SK-N-MC (cell line): Measurements from ENCODE around the gene MAPK8IP3.

Source experiments
- DNase-seq: peaks from one replicate; pipeline ENCODE4 v3.0.0-alpha.2; 2011; ENCODE audit warnings: low read depth, low spot score
- H3K27ac ChIP-seq: fragments of 200-600 bp; sonication (generic); 2 replicates; pipeline ENCODE4 v1.5.1; 2016; ENCODE audit warnings: mixed run types
- H3K36me3 ChIP-seq: fragments of 200-600 bp; sonication (generic); 2 replicates; pipeline ENCODE4 v1.6.1; 2017; ENCODE audit warnings: antibody characterized with exemption, low read length, mixed read lengths; ENCODE audit not compliant: insufficient read depth
- H3K4me3 ChIP-seq: fragments of 200-600 bp; sonication (generic); 2 replicates; pipeline ENCODE4 v1.5.1; 2016
- H3K9ac ChIP-seq: fragments of 200-600 bp; sonication (generic); 2 replicates; pipeline ENCODE4 v1.8.0; 2017; ENCODE audit warnings: mixed run types, mixed read lengths; ENCODE audit not compliant: insufficient read length
- H3K9me3 ChIP-seq: fragments of 200-600 bp; sonication (generic); 2 replicates; pipeline ENCODE4 v1.6.1; 2017; ENCODE audit warnings: low read depth, mild to moderate bottlenecking, antibody characterized with exemption, low read length, moderate library complexity, mixed read lengths
- EZH2 ChIP-seq: fragments of 200-600 bp; sonication (generic); IDR thresholded peaks from one replicate; pipeline ENCODE4 v1.6.1; 2017; ENCODE audit warnings: antibody characterized with exemption
- FOXP2 ChIP-seq: optimal IDR thresholded peaks from 2 replicates; pipeline ENCODE3; 2011; ENCODE audit warnings: mild to moderate bottlenecking, moderate library complexity; ENCODE audit not compliant: insufficient read depth; ENCODE audit errors: extremely low read length, control extremely low read depth
- POLR2AphosphoS5 ChIP-seq: IDR thresholded peaks from 2 replicates; pipeline ENCODE4 v1.6.1; 2012; ENCODE audit warnings: mild to moderate bottlenecking, low read depth, low read length, borderline replicate concordance

MAPK8IP3 gene

GRCh38 chr16:1769402-1770300, 63.7 kb downstream of the MAPK8IP3 start:
- H3K36me3 ChIP-seq: peaks cover 3% of the 10 kb centered on the region
- TF ChIP-seq FOXP2: no peak
- TF ChIP-seq POLR2AphosphoS5: peak; percentile 13; the same call in 1 of the 2 replicates
- TF ChIP-seq EZH2: no peak
- no peak for DNase-seq
- 0 out of 2 replicates have a peak overlapping the region, but pooled peaks have one; percentile 13 for H3K27ac ChIP-seq
- H3K9me3 ChIP-seq: no peaks in the 10 kb centered on the region
- no peak overlapping the region; the same call in 1 of the 2 replicates for H3K4me3 ChIP-seq
- H3K9ac ChIP-seq: no peak overlapping the region

DNA sequence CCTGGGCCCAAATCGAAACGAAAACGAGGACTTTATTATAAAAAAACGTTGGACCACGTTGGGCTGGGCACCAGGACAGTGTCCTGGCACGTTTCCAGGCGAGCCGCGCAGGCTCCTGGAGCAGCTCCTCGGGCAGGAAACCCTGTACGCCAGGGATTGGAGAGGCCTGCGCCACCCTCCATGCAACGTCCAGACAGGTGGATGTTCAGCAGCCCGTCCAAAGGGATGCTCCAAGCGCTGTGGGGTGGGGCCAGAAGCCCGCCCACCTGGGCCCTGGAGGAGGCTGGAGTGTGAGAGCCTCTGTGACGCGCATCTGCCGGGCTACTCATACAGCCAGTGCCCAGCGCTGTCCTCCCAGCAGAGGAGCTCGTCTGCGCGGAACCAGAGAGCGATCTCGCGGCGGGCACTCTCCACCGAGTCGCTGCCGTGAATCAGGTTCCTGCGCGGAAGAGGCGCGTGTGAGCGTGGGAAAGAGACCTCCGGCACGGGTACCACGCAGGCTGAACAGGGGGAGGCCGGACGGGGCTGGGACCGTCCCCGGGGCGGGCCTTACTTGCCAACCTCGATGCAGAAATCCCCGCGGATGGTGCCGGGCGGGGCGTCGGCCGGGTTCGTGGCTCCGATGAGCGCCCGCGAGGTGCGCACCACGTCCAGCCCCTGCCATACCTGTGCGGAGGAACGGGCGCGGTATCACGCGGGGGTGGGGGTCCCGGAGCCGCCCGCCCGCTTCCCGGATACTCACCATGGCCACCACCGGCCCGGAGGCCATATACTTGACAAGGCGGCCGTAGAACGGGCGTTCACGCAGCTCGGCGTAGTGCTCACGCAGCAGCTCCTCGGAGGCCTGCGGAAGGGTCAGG, 64.6 kb downstream of the MAPK8IP3 start:
- peak overlapping the region; percentile 96 for H3K4me3 ChIP-seq
- H3K36me3 ChIP-seq: peaks cover 3% of the 10 kb centered on the region
- no peak overlapping the region for H3K27ac ChIP-seq
- H3K9me3 ChIP-seq: no peaks in the 10 kb centered on the region
- H3K9ac ChIP-seq: peak overlapping the region; percentile 97
- TF ChIP-seq FOXP2 (no peak), EZH2 (no peak), POLR2AphosphoS5 (0 out of 2 replicates have a peak, but pooled peaks have one; percentile 6)
- no peak for DNase-seq

DNA sequence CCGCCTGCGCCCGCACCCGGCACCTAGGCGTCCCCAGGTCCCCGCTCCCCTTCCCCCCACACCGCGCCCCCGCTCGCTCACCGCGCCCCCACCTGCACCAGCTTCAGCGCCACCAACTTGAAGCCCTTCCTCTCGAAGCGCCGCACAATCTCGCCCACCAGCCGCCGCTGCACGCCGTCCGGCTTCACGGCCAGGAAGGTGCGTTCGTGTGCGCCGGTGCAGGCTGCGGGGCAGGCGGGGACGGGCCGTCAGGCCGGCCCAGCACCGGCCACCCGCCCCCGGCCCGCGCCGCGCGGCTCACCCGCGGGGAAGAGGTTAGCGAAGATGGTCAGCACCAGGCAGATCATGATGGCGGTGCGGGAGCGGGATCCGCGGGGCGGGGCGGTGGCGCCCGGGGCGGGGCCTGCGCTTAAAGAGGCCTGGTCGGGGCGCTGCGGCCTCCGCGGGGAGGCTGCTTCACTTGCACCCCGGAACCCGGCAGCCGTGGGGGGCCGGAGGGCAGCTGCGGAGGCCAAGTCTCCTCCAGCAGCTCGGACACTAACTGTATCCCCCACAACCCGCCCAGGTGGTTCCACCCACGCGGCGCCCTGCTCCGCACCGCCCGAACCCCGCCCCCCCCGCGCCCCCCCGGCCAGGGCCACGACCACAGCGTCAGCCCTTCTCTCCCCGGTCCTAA, 65.3 kb downstream of the MAPK8IP3 start, which contains the start of gene NME3:
Gene NME3 (minus strand): TSS at position 356 of the 676 bp plus-strand sequence. CDS start 9 bp downstream, at position 347.
- no peaks in the 10 kb centered on the region for H3K9me3 ChIP-seq
- H3K27ac ChIP-seq: peak within 1 kb of the TSS; percentile 18; the same call in 1 of the 2 replicates
- TF ChIP-seq FOXP2 (no peak), POLR2AphosphoS5 (peak; percentile 26; the same call in 1 of the 2 replicates), EZH2 (no peak)
- H3K9ac ChIP-seq: peak within 1 kb of the TSS; percentile 97
- DNase-seq: no peak
- peaks cover 3% of the 10 kb centered on the region for H3K36me3 ChIP-seq
- peak within 1 kb of the TSS; percentile 96 for H3K4me3 ChIP-seq

- no peak for DNase-seq
- Histone ChIP-seq H3K27ac (peak overlapping the region; percentile 18; the same call in 1 of the 2 replicates), H3K9me3 (no peaks in the 10 kb centered on the region), H3K4me3 (peak overlapping the region; percentile 96), H3K9ac (peak overlapping the region; percentile 97), H3K36me3 (peaks cover 3% of the 10 kb centered on the region)
- TF ChIP-seq EZH2: no peak
- TF ChIP-seq FOXP2: no peak
- TF ChIP-seq POLR2AphosphoS5: no peak; the same call in 1 of the 2 replicates
These were observed 65.9 kb downstream of the MAPK8IP3 start for GRCh38 chr16:1771864-1772361.

DNA sequence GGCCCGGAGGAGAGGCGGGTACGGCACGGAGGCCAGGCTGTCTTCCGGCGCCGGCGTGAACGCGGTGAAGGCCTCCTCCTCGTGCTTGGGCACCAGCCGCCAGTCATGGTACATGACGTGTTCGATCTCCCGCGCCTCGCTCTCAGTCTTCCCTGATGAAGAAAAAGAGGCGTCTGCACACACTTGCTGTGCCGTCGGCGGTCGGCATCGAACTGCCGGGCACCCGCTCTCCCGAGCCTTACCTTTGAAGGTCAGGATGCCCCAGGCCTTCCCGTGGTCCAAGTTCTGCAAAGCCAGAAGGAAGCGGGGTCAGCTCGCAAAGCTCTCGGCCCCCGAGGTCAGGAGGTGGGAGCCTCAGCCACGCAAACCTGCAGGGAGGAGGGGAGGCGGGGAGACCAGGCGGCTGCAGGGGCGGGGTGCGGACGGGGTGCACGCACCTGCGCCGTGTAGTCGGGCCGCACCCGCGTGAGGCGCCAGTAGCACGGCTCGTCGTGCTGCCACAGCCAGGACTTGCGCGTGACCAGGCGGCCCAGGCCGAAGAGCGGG, 66.4 kb downstream of the MAPK8IP3 start, which contains the start of gene EME2:
Gene EME2 (plus strand): TSS at position 449 of the 546 bp plus-strand sequence. CDS start 418 bp downstream, outside the sequence.
- DNase-seq: no peak
- H3K9ac ChIP-seq: peak within 1 kb of the TSS; percentile 97
- H3K4me3 ChIP-seq: peak within 1 kb of the TSS; percentile 96
- TF ChIP-seq FOXP2: no peak
- no peak for TF ChIP-seq POLR2AphosphoS5
- no peak for TF ChIP-seq EZH2
- H3K9me3 ChIP-seq: no peaks in the 10 kb centered on the region
- H3K27ac ChIP-seq: peak within 1 kb of the TSS; percentile 86
- H3K36me3 ChIP-seq: peaks cover 3% of the 10 kb centered on the region

DNA sequence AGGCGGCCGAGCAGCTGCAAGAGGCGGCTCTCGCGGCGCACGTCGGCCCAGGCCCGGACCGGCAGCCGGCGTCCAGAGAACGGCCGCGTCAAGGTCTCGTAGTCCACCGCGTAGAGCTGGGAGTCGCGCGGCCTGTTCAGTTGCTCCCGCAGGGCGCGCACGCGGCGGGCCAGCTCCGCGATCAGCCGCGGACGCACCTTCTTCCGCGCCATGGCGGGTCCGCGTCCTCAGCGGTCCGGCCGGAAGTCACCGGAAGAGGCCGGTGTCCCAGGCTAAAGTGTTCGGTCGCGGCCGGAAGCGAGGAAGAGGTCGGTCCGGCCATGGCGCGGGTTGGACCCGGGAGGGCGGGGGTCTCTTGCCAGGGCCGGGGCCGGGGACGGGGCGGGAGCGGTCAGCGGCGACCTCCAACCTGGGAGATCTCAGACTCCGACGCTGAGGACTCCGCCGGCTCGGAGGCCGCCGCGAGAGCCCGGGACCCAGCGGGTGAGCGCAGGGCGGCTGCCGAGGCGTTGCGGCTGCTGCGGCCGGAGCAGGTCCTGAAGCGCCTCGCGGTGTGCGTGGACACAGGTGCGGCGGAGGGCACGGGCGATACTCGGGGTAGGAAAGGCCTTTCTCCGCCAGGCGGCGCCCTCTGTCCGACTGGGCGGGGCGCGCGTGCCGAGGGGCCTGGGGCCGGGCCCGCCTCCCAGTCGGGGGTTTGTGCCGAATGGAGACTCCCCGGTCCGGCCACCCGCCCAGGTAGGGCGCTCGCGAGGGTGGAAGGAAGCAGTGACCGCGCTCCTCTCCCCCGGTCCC, 67.1 kb downstream of the MAPK8IP3 start, which contains the start of gene MRPS34:
Gene MRPS34 (minus strand): TSS at position 227 of the 795 bp plus-strand sequence. CDS start 15 bp downstream, at position 212.
- Histone ChIP-seq H3K36me3 (peaks cover 3% of the 10 kb centered on the region), H3K4me3 (peak within 1 kb of the TSS; percentile 96), H3K9ac (peak within 1 kb of the TSS; percentile 97), H3K9me3 (no peaks in the 10 kb centered on the region), H3K27ac (peak within 1 kb of the TSS; percentile 86)
- no peak for TF ChIP-seq EZH2
- no peak for TF ChIP-seq FOXP2
- peak; percentile 92 for TF ChIP-seq POLR2AphosphoS5
- no peak for DNase-seq
